Kidney epithelial cell (primary cell): ENCODE data around the gene ASCL4. TPM values are rescaled to one million over a fixed set of nuclear protein-coding genes. Genes with fewer than 3 reads are reported as not detected.

Source experiments
- DNase-seq: peaks from one replicate; pipeline ENCODE4 v3.0.0-alpha.2; 2010; ENCODE audit warnings: low read depth
- H3K27me3 ChIP-seq: 2 replicates; pipeline ENCODE4 v1.6.0; 2011; ENCODE audit warnings: low read length; ENCODE audit not compliant: control insufficient read depth, insufficient read depth
- H3K36me3 ChIP-seq: 2 replicates; pipeline ENCODE4 v1.5.1; 2011; ENCODE audit warnings: low read length; ENCODE audit not compliant: control insufficient read depth, insufficient read depth
- H3K4me3 ChIP-seq: 2 replicates; pipeline ENCODE4 v1.5.1; 2011; ENCODE audit warnings: low read depth, mild to moderate bottlenecking, control low read depth, low read length
- total RNA-seq: library from RNA; depleted of rRNA; stranded (reverse); fragments of >200 nt; gene quantifications from 2 replicates; pipeline ENCODE4 v1.2.3, GENCODE V29; 2015
- TF ChIP-seq, protein P1 (sequence below): IDR thresholded peaks from 2 replicates; pipeline ENCODE4 v1.5.1; 2011; ENCODE audit warnings: mild to moderate bottlenecking, moderate library complexity, low read length, control low read depth, inconsistent platforms; ENCODE audit not compliant: insufficient read depth, poor library complexity, severe bottlenecking

Gene ASCL4
- total RNA-seq, 1 donor from 2014 or later, result not detected

DNA sequence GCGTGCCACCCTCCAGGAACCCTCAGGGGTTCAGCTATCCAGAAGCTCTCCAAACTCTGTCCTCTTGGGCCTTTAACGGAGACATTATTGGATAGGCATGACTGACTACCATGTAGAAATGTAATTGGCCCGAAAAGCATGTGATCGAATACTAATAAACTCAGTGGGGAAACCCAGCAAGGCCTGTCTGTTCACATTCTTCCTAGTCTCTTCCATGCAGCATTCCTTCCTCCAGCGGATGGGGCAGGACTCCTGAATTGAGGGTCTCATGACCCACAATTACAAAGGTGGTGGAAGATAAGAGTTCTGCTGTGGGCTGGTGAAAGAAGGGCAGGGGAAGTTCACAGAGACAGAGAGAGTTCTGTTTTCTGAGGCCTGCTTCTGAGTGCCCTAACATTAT lies 7.0 kb upstream of the ASCL4 start:
- Histone ChIP-seq H3K4me3 (no peak overlapping the region), H3K36me3 (no peaks in the 10 kb centered on the region), H3K27me3 (no peaks in the 10 kb centered on the region)
- DNase-seq, result no peak
- TF ChIP-seq, protein P1, sequence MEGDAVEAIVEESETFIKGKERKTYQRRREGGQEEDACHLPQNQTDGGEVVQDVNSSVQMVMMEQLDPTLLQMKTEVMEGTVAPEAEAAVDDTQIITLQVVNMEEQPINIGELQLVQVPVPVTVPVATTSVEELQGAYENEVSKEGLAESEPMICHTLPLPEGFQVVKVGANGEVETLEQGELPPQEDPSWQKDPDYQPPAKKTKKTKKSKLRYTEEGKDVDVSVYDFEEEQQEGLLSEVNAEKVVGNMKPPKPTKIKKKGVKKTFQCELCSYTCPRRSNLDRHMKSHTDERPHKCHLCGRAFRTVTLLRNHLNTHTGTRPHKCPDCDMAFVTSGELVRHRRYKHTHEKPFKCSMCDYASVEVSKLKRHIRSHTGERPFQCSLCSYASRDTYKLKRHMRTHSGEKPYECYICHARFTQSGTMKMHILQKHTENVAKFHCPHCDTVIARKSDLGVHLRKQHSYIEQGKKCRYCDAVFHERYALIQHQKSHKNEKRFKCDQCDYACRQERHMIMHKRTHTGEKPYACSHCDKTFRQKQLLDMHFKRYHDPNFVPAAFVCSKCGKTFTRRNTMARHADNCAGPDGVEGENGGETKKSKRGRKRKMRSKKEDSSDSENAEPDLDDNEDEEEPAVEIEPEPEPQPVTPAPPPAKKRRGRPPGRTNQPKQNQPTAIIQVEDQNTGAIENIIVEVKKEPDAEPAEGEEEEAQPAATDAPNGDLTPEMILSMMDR, result no peak

DNA sequence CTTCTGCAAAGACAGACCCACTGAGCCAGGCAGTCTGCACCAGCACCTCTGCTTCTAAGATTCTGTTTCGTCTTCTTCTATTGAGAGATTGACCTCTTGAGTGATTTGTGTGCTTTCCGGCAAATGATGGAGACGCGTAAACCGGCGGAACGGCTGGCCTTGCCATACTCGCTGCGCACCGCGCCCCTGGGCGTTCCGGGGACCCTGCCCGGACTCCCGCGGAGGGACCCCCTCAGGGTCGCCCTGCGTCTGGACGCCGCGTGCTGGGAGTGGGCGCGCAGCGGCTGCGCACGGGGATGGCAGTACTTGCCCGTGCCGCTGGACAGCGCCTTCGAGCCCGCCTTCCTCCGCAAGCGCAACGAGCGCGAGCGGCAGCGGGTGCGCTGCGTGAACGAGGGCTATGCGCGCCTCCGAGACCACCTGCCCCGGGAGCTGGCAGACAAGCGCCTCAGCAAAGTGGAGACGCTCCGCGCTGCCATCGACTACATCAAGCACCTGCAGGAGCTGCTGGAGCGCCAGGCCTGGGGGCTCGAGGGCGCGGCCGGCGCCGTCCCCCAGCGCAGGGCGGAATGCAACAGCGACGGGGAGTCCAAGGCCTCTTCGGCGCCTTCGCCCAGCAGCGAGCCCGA lies 703 bp downstream of the ASCL4 start:
- DNase-seq, result no peak
- TF ChIP-seq, protein P1, result no peak
- Histone ChIP-seq H3K27me3 (peaks cover 17% of the 10 kb centered on the region), H3K4me3 (no peak overlapping the region), H3K36me3 (no peaks in the 10 kb centered on the region)

DNA sequence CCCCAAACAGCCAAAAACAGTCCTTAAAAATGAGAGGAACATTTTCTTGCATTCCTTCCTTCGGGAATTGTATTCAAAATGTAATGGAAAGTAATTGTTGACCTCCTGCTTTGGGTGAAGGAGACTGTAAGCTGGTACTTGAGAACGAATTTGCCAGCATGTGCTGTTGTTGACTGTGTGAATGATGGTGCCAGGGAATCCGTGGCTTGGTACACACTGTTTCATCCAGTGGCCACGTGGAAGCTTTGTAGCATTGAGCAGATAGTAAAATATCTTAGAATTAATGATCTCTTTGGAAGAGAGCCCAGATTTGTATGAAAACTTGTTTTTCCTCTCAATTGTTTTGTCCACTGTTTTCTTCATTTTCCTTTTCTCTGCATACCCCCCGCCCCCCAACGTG lies 1.7 kb downstream of the ASCL4 start:
- Histone ChIP-seq H3K36me3 (no peaks in the 10 kb centered on the region), H3K4me3 (no peak overlapping the region), H3K27me3 (peaks cover 17% of the 10 kb centered on the region)
- TF ChIP-seq, protein P1, result no peak
- DNase-seq, result no peak

- Histone ChIP-seq H3K27me3 (peaks cover 17% of the 10 kb centered on the region), H3K4me3 (no peak overlapping the region), H3K36me3 (no peaks in the 10 kb centered on the region)
- TF ChIP-seq, protein P1, result no peak
- DNase-seq, result no peak
These were observed 4.0 kb downstream of the ASCL4 start for GRCh38 chr12:107778383-107779025.

GRCh38 chr12:107779077-107779831 lies 4.8 kb downstream of the ASCL4 start:
- TF ChIP-seq, protein P1, result no peak
- no peaks in the 10 kb centered on the region for H3K36me3 ChIP-seq
- H3K27me3 ChIP-seq, result peaks cover 17% of the 10 kb centered on the region
- DNase-seq, result no peak
- H3K4me3 ChIP-seq, result no peak overlapping the region
